Common myeloid progenitor, CD34-positive (primary cell): ENCODE measurements around the gene RAVER1.
"Not testable (repeated sequence)": the region's sequence is repeated elsewhere in the genome, so short reads cannot be mapped to it uniquely, and the experiment has no call there.

Experiments
- CTCF ChIA-PET: fragments of 350-600 bp; sonication (Branson Sonifier 250); formaldehyde crosslinking; loops from one replicate; lab custom pipeline; 2021; ENCODE audit warnings: antibody characterized with exemption; lab: Charles Lee
- POLR2A ChIA-PET: fragments of 350-600 bp; sonication (Branson Sonifier 250); formaldehyde crosslinking; loops from one replicate; lab custom pipeline; 2021; ENCODE audit warnings: antibody characterized with exemption; lab: Charles Lee
- DNase-seq, 3 donors: peaks; one replicate each; pipeline versions ENCODE4 v3.0.0 to v3.0.0-alpha.2; 2013
- H3K27ac ChIP-seq, 2 experiments: 1 replicate in 1 of 2; 2 replicates in 1 of 2; pipeline ENCODE4 v1.7.0; 2013; ENCODE audit warnings: inconsistent platforms in 2 of 2, low read length in 2 of 2, mild to moderate bottlenecking in 2 of 2, low read depth in 1 of 2, moderate library complexity in 1 of 2; ENCODE audit not compliant: severe bottlenecking in 2 of 2, insufficient read depth in 1 of 2, poor library complexity in 1 of 2
- H3K27me3 ChIP-seq, 5 experiments: replicated peaks in 2 of 5; 1 replicate in 3 of 5; 2 replicates in 2 of 5; pipeline versions ENCODE4 v1.6.1 to v1.7.0; 2013; ENCODE audit warnings: low read length in 4 of 5, mild to moderate bottlenecking in 2 of 5, moderate library complexity in 2 of 5, inconsistent platforms in 1 of 5; ENCODE audit not compliant: insufficient read depth in 5 of 5, control insufficient read depth in 4 of 5
- H3K36me3 ChIP-seq, 4 experiments: 1 replicate in 2 of 4; 2 replicates in 2 of 4; pipeline versions ENCODE4 v1.6.1 to v1.7.0; 2013; ENCODE audit warnings: low read length in 3 of 4, control low read depth in 1 of 4, mild to moderate bottlenecking in 1 of 4; ENCODE audit not compliant: control insufficient read depth in 4 of 4, insufficient read depth in 4 of 4
- H3K4me1 ChIP-seq, 4 experiments: 1 replicate in 3 of 4; 2 replicates in 1 of 4; pipeline versions ENCODE4 v1.6.1 to v1.7.1; 2013; ENCODE audit warnings: low read length in 3 of 4, mild to moderate bottlenecking in 3 of 4, control low read depth in 1 of 4, inconsistent platforms in 1 of 4, moderate library complexity in 1 of 4; ENCODE audit not compliant: control insufficient read depth in 4 of 4, insufficient read depth in 4 of 4; ENCODE audit errors: control extremely low read depth in 1 of 4
- H3K4me3 ChIP-seq, 7 experiments: 1 replicate in 4 of 7; 2 replicates in 3 of 7; pipeline versions ENCODE4 v1.5.1 to v1.7.0; 2013; ENCODE audit warnings: mild to moderate bottlenecking in 7 of 7, low read length in 6 of 7, moderate library complexity in 6 of 7, inconsistent platforms in 2 of 7, low read depth in 2 of 7, control low read depth in 1 of 7; ENCODE audit not compliant: insufficient read depth in 4 of 7, control insufficient read depth in 1 of 7; ENCODE audit errors: extremely low read depth in 1 of 7
- H3K9me3 ChIP-seq, 5 experiments: 1 replicate in 4 of 5; 2 replicates in 1 of 5; pipeline versions ENCODE4 v1.6.1 to v1.7.1; 2013; ENCODE audit warnings: low read length in 4 of 5, mild to moderate bottlenecking in 2 of 5, inconsistent platforms in 1 of 5, low read depth in 1 of 5, moderate library complexity in 1 of 5; ENCODE audit not compliant: control insufficient read depth in 4 of 5, insufficient read depth in 2 of 5; ENCODE audit errors: control extremely low read depth in 1 of 5
- WGBS: methylation state at CpG from one replicate; pipeline ENCODE4 v1.1.5; 2013; ENCODE audit not compliant: insufficient coverage; 5-methylcytosine and 5-hydroxymethylcytosine counted together

RAVER1 gene

DNA sequence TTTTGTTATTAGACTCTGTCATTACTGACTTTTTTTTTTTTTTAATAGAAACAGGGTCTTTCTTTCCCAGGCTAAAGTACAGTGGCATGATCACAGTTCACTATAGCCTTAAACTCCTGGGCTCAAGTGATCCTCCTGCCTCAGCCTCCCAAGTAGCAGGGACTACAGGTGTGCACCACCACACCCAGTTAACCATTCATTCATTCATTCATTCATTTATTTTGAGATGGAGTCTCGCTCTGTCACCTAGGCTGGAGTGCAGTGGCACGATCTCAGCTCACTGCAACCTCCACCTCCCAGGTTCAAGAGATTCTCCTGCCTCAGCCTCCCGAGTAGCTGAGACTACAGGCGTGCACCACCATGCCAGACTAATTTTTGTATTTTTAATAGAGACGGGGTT is 51.3 kb downstream of the RAVER1 start:
- H3K27me3 ChIP-seq, H3K27ac ChIP-seq, H3K4me3 ChIP-seq, H3K9me3 ChIP-seq, DNase-seq: not testable (repeated sequence)
- CTCF ChIA-PET: interaction anchor here (1.1 to 3.7 kb wide), 3 partner anchors 8 to 12 kb away, joined by 3 to 41 read pairs (median 16); partner anchors contain the start of gene ICAM1
- Histone ChIP-seq H3K36me3 (peaks cover 0 to 24% (median 13%) of the 10 kb centered on the region in 4 experiments), H3K4me1 (peaks cover 5 to 38% (median 33%) of the 10 kb centered on the region in 4 experiments)
- POLR2A ChIA-PET: interaction anchor here (3.3 kb wide), 1 partner anchor 11 kb away, joined by 25 read pairs; the partner anchor contains the start of gene ICAM1
- WGBS: 100% methylated on average over 5 of the region's 5 CpGs

DNA sequence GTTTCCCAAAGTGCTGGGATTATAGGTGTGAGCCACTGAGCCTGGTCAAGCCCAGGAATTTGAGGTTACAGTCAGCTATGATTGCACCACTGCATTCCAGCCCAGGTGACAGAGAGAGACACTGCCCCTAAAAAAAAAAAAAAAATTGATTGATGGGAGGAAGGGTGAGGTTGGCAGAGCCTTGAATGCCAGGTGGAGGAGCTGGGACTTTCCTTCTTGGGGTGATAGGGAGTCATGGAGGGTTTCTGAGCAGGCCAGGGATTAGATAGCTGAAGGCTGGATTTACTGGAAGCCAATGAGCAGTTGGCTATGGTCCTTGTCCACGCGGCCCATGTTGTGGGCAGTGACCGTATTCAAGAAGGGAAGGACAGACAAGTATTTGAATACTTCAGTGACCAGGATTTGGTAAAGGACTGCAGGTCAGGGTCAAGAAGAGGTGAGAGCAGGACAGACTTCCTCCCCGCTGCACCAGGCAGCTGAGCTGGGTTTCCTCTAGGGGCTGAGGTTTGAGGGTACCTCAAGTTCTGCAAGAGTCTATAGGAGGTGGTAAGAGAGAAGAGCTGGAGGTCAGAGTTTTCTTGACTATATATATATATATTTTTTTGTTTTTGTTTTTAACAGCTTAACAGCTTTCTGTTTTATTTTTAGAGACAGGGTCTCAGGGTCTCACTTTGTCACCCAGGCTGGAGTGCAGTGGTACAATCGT is 53.4 kb downstream of the RAVER1 start:
- Histone ChIP-seq H3K4me1 (peaks cover 5 to 17% (median 13%) of the 10 kb centered on the region in 4 experiments), H3K9me3 (no peaks in the 10 kb centered on the region), H3K27me3 (no peaks in the 10 kb centered on the region), H3K27ac (no peak overlapping the region), H3K36me3 (peaks cover 0 to 22% (median 8%) of the 10 kb centered on the region in 4 experiments), H3K4me3 (no peak overlapping the region)
- peak in 1 of 3 donors; percentile 43 for DNase-seq
- POLR2A ChIA-PET: interaction anchor here (1.4 to 3.3 kb wide), 3 partner anchors 9 to 19 kb away, joined by 3 to 25 read pairs (median 7); partner anchors contain the start of genes ICAM1 and ICAM5
- CTCF ChIA-PET: interaction anchor here (0.8 to 3.7 kb wide), 7 partner anchors 9 to 111 kb away, joined by 3 to 41 read pairs (median 4); partner anchors contain the start of genes ICAM1 and ICAM5
- WGBS: 57% methylated on average over 4 of the region's 5 CpGs

DNA sequence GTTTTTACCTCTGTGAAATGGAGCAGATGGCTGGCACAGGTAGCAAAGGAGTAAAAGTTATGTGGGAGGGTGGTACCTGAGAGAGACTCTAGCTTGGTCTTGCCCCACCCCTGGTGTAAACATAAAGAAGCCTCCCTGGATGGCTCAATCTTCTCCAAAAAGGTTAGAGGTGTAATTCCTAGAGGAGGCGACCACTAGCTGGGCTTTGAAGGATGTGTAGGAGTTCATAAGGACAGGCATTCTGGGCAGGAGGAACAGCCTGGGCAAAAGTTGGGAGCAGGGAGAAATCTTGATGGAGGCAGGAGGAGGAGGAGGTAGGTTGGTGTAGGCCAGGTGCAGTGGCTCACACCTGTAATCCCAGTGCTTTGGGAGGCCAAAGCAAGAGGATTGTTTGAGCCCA is 54.4 kb downstream of the RAVER1 start:
- WGBS: 100% methylated on average over 1 of the region's 1 CpG

DNA sequence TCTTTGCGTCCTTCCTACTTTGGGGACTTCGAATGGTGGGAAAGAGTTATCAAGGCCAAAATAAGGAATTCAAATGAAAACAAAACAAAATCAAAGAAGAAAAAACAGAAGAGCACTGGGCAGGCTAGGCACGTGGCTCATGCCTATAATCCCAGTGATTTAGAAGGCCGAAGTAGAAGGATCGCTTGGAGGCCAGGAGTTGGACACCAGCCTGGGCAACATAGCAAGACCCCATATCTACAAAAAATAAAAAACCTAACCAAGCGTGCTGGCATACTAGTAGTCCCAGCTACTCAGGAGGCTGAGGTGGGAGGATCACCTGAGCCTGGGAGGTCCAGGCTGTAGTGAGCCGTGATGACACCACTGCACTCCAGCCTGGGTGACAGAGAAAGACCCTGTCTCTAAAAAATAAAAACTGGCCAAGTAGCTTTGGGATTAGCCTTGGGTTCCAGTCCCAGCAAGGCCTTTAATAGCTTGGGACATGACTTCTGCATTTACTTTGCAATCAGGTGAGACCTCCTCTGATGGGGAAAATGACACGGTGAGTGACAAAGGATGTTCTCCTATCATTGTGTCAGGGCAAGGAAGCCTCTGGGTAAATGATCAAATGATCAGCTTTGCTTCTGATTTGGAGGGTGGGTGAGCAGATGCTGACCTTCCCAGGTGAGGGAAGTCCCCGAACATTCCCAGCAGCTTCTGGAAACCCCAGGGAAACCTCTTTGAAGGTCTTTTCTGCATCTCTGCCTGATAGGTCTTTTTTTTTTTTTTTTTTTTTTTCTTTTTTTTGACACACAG is 55.3 kb downstream of the RAVER1 start:
- no peak for DNase-seq
- no peaks in the 10 kb centered on the region for H3K27me3 ChIP-seq
- H3K9me3 ChIP-seq: no peaks in the 10 kb centered on the region
- POLR2A ChIA-PET: interaction anchor here (0.8 to 1.1 kb wide), 2 partner anchors 10 to 28 kb away, joined by 3 to 4 read pairs; no protein-coding TSS in a partner anchor
- CTCF ChIA-PET: interaction anchor here (1.2 to 3.7 kb wide), 2 partner anchors 11 to 19 kb away, joined by 4 to 20 read pairs; partner anchors contain the start of gene ICAM5
- no peak overlapping the region for H3K4me3 ChIP-seq
- H3K27ac ChIP-seq: no peak overlapping the region
- WGBS: 96% methylated on average over 7 of the region's 9 CpGs
- peaks cover 5 to 13% (median 12%) of the 10 kb centered on the region in 4 experiments for H3K4me1 ChIP-seq
- peaks cover 0 to 8% (median 2%) of the 10 kb centered on the region in 4 experiments for H3K36me3 ChIP-seq

More for the DNA sequence above, 54.4 kb downstream of the RAVER1 start:
- Histone ChIP-seq H3K4me1 (peaks cover 5 to 13% (median 12%) of the 10 kb centered on the region in 4 experiments), H3K27ac (no peak overlapping the region), H3K9me3 (no peaks in the 10 kb centered on the region), H3K36me3 (peaks cover 0 to 15% (median 4%) of the 10 kb centered on the region in 4 experiments), H3K27me3 (no peaks in the 10 kb centered on the region), H3K4me3 (no peak overlapping the region)
- no peak for DNase-seq
- ChIA-PET POLR2A (interaction anchor here (1.1 to 3.3 kb wide), 3 partner anchors 8 to 27 kb away, joined by 3 to 25 read pairs (median 7); partner anchors contain the start of genes ICAM1 and ICAM5), CTCF (interaction anchor here (1.4 to 3.7 kb wide), 4 partner anchors 9 to 112 kb away, joined by 4 to 41 read pairs (median 12); partner anchors contain the start of genes ICAM1 and ICAM5)

DNA sequence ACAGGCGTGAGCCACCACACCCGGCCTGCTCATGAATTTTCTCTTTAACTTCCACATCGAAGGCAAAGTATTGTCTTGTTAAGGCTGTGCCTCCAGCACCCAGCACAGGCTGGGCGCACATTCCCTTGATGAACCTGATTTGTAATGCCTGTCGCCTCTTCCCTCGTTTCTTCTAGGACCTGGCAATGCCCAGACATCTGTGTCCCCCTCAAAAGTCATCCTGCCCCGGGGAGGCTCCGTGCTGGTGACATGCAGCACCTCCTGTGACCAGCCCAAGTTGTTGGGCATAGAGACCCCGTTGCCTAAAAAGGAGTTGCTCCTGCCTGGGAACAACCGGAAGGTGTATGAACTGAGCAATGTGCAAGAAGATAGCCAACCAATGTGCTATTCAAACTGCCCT is 58.7 kb downstream of the RAVER1 start:
- Histone ChIP-seq H3K27ac (no peak overlapping the region), H3K27me3 (no peaks in the 10 kb centered on the region), H3K9me3 (no peaks in the 10 kb centered on the region), H3K4me1 (peaks cover 0 to 31% (median 30%) of the 10 kb centered on the region in 4 experiments), H3K4me3 (no peak overlapping the region), H3K36me3 (peaks cover 0 to 8% (median 2%) of the 10 kb centered on the region in 4 experiments)
- ChIA-PET POLR2A (interaction anchor here (1.1 kb wide), 1 partner anchor 15 kb away, joined by 7 read pairs; the partner anchor contains the start of gene ICAM5), CTCF (interaction anchor here (1.1 to 1.4 kb wide), 2 partner anchors 13 to 25 kb away, joined by 4 to 6 read pairs; no protein-coding TSS in a partner anchor)
- 99% methylated on average over 10 of the region's 10 CpGs for WGBS
- no peak for DNase-seq

DNA sequence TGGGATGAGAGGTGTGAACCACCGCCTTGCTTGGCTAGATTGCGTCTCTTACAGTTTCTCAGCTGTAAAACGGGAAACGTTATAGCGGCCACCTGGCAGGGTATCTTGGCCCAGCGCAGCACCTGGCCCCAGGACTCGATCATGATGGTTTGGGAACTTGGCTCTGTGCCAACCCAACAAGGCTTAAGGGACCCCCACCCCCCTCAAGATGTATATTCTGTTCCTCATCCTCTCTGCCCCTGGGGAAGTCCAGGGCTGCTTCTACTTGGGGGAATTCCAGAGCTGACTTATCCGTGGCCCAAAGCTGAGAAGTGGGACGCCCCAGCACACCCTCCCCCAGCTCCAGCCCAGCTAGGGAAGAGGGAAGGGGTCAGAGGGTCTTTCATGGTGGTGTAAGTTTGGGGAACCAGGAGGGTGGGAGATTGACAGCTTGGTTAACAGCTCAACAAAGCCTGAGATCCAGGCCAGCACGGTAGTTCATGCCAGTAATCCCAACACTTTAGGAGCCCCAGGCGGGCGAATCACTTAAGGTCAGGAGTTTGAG is 61.7 kb downstream of the RAVER1 start:
- peak overlapping the region in 1 of 2 experiments; percentile 83 for H3K27ac ChIP-seq
- H3K36me3 ChIP-seq: peaks cover 0 to 8% (median 2%) of the 10 kb centered on the region in 4 experiments
- peak; percentile 54 to 91 (median 90) for DNase-seq
- H3K27me3 ChIP-seq: no peaks in the 10 kb centered on the region
- H3K4me3 ChIP-seq: peak overlapping the region in 3 of 7 experiments; percentile 61 to 73 (median 68)
- peaks cover 0 to 35% (median 28%) of the 10 kb centered on the region in 4 experiments for H3K4me1 ChIP-seq
- 33% methylated on average over 10 of the region's 12 CpGs for WGBS
- POLR2A ChIA-PET: interaction anchor here (0.6 to 4.0 kb wide), 11 partner anchors 9 to 288 kb away, joined by 3 to 60 read pairs (median 6); partner anchors contain the start of genes ICAM4, ICAM5 and TYK2
- CTCF ChIA-PET: interaction anchor here (1.1 to 20.1 kb wide), 9 partner anchors 9 to 118 kb away, joined by 3 to 542 read pairs (median 16); partner anchors contain the start of genes ICAM4, ICAM5 and TYK2
- H3K9me3 ChIP-seq: no peaks in the 10 kb centered on the region
